ENCODE measurements around the gene AJAP1. TPM values are rescaled to one million over a fixed set of nuclear protein-coding genes. Genes with fewer than 3 reads are reported as not detected.

Gene AJAP1
- total RNA-seq, 4 donors from 2014 or later = under 0.01 to 0.21 (median 0.10) TPM

GRCh38 chr1:4743978-4744750 is 89.8 kb downstream of the AJAP1 start:
- no peak for DNase-seq (ENCODE audit: low spot score in 2 of 2)
- no peaks in the 10 kb centered on the region for H3K36me3 ChIP-seq
- WGBS, 2 donors = 56 to 59% methylated on average over 15 to 17 of the region's 17 CpGs
- no peaks in the 10 kb centered on the region for H3K4me1 ChIP-seq
- H3K27ac ChIP-seq = no peak overlapping the region
- H3K27me3 ChIP-seq = no peaks in the 10 kb centered on the region
- no peak overlapping the region for H3K4me3 ChIP-seq
- TF ChIP-seq EP300 (IDR thresholded peaks at IDR 0.05) (no peak), CTCF (IDR thresholded peaks at IDR 0.05) (no peak), POLR2A (IDR thresholded peaks at IDR 0.05) (no peak)
- H3K9me3 ChIP-seq = no peaks in the 10 kb centered on the region

- H3K36me3 ChIP-seq = no peaks in the 10 kb centered on the region
- TF ChIP-seq CTCF (IDR thresholded peaks at IDR 0.05) = no peak
- no peak for TF ChIP-seq POLR2A (IDR thresholded peaks at IDR 0.05)
- no peak for TF ChIP-seq EP300 (IDR thresholded peaks at IDR 0.05)
Observed at GRCh38 chr1:4745560-4745959, 91.2 kb downstream of the AJAP1 start.

DNA sequence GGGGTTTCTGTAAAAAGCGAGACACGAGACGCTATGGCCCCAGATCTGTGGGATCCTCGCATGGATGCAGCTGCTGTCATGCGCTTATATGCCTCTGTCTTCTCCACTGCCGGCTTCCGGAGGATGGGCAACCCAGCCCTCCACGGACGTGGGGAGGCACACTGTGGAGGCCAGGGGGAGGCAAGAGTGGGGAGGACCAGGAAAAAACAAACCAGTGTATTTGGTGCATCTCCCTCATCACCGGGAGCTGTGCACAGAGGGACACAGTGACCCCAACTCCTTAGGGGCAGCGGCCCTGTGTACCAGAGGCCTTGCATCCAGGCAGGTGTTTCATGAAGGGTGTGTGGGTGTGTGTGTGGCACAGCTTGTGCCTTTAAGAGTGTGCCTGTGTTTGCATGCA is 95.0 kb downstream of the AJAP1 start:
- no peak for TF ChIP-seq EP300 (IDR thresholded peaks at IDR 0.05)
- no peak for TF ChIP-seq POLR2A (IDR thresholded peaks at IDR 0.05)
- TF ChIP-seq CTCF (IDR thresholded peaks at IDR 0.05) = no peak
- Histone ChIP-seq H3K9me3 (peaks cover 0 to 10% (median 0%) of the 10 kb centered on the region in 4 donors), H3K4me3 (no peak overlapping the region), H3K4me1 (no peaks in the 10 kb centered on the region), H3K27me3 (no peaks in the 10 kb centered on the region), H3K27ac (no peak overlapping the region), H3K36me3 (no peaks in the 10 kb centered on the region)
- DNase-seq (ENCODE audit: low spot score in 2 of 2) = no peak
- 87 to 92% methylated on average over 11 of the region's 11 CpGs for WGBS, 2 donors

More at GRCh38 chr1:4745560-4745959, 91.2 kb downstream of the AJAP1 start:
- Histone ChIP-seq H3K9me3 (no peaks in the 10 kb centered on the region), H3K27me3 (no peaks in the 10 kb centered on the region), H3K4me1 (no peaks in the 10 kb centered on the region), H3K27ac (no peak overlapping the region), H3K4me3 (no peak overlapping the region)
- DNase-seq (ENCODE audit: low spot score in 2 of 2) = no peak
- WGBS, 2 donors = 56 to 66% methylated on average over 6 to 7 of the region's 7 CpGs

DNA sequence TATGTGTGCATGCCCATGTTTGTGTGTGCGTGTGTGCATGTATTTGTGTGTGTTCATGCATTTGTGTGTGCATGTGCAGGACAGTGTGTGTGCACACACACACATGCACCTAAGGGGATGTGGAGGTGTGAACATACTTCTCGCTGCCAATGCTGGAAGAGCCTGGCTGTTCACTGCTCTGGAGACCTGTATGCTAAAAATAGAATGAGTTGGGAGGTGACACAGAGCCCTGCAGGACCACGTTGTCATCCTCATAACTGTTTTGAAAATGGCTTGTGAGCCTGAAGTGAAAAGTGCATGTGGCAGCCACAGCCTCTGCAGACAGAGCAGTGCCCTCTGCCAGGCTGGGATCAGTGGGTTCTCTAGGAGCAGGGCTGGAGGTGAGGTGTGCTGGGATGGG is 95.8 kb downstream of the AJAP1 start:
- 59 to 62% methylated on average over 3 of the region's 3 CpGs for WGBS, 2 donors
- no peaks in the 10 kb centered on the region for H3K27me3 ChIP-seq
- no peak overlapping the region for H3K4me3 ChIP-seq
- no peaks in the 10 kb centered on the region for H3K36me3 ChIP-seq
- peaks cover 0 to 17% (median 0%) of the 10 kb centered on the region in 4 donors for H3K9me3 ChIP-seq
- DNase-seq (ENCODE audit: low spot score in 2 of 2) = no peak
- no peaks in the 10 kb centered on the region for H3K4me1 ChIP-seq
- no peak overlapping the region for H3K27ac ChIP-seq
- TF ChIP-seq EP300 (IDR thresholded peaks at IDR 0.05) (no peak), CTCF (IDR thresholded peaks at IDR 0.05) (no peak), POLR2A (IDR thresholded peaks at IDR 0.05) (no peak)

- WGBS, 2 donors = 29 to 36% methylated on average over 4 of the region's 4 CpGs
Observed at GRCh38 chr1:4752059-4752458, 97.7 kb downstream of the AJAP1 start.

More at GRCh38 chr1:4752059-4752458, 97.7 kb downstream of the AJAP1 start:
- Histone ChIP-seq H3K27ac (no peak overlapping the region), H3K4me3 (no peak overlapping the region), H3K9me3 (peaks cover 0 to 26% (median 0%) of the 10 kb centered on the region in 4 donors), H3K36me3 (no peaks in the 10 kb centered on the region), H3K27me3 (no peaks in the 10 kb centered on the region), H3K4me1 (no peaks in the 10 kb centered on the region)
- no peak for TF ChIP-seq EP300 (IDR thresholded peaks at IDR 0.05)
- TF ChIP-seq CTCF (IDR thresholded peaks at IDR 0.05) = no peak
- TF ChIP-seq POLR2A (IDR thresholded peaks at IDR 0.05) = no peak
- no peak for DNase-seq (ENCODE audit: low spot score in 2 of 2)
